IPS-18c (cell line): ENCODE data around the gene FFAR4.
A peak's percentile ranks its signal among the peaks of the same experiment; 100 is the strongest.

Experiments
- H3K4me3 ChIP-seq: 2 replicates; pipeline ENCODE4 v1.7.0; 2013; ENCODE audit warnings: low read depth, mild to moderate bottlenecking, low read length, moderate library complexity; ENCODE audit not compliant: insufficient read depth
- H3K9me3 ChIP-seq: one replicate; pipeline ENCODE4 v1.6.1; 2013; ENCODE audit warnings: mild to moderate bottlenecking, low read length, moderate library complexity; ENCODE audit not compliant: control insufficient read depth, insufficient read depth

FFAR4 gene

GRCh38 chr10:93593254-93593653, 26.8 kb downstream of the FFAR4 start:
- no peak overlapping the region for H3K4me3 ChIP-seq
- H3K9me3 ChIP-seq = no peaks in the 10 kb centered on the region

GRCh38 chr10:93593749-93594148, 27.3 kb downstream of the FFAR4 start:
- H3K9me3 ChIP-seq = no peaks in the 10 kb centered on the region
- H3K4me3 ChIP-seq = no peak overlapping the region

- H3K4me3 ChIP-seq = no peak overlapping the region
- no peaks in the 10 kb centered on the region for H3K9me3 ChIP-seq
These were observed 28.1 kb downstream of the FFAR4 start for GRCh38 chr10:93594518-93594917.

GRCh38 chr10:93595378-93596161, 29.1 kb downstream of the FFAR4 start:
- Histone ChIP-seq H3K9me3 (no peaks in the 10 kb centered on the region), H3K4me3 (no peak overlapping the region)

GRCh38 chr10:93596539-93596938, 30.1 kb downstream of the FFAR4 start:
- H3K4me3 ChIP-seq = no peak overlapping the region
- H3K9me3 ChIP-seq = no peaks in the 10 kb centered on the region

- no peak overlapping the region for H3K4me3 ChIP-seq
- H3K9me3 ChIP-seq = no peaks in the 10 kb centered on the region
These were observed 30.7 kb downstream of the FFAR4 start for GRCh38 chr10:93597075-93597599.

GRCh38 chr10:93598157-93598556, 31.7 kb downstream of the FFAR4 start:
- Histone ChIP-seq H3K4me3 (no peak overlapping the region), H3K9me3 (no peaks in the 10 kb centered on the region)

- no peak overlapping the region for H3K4me3 ChIP-seq
- H3K9me3 ChIP-seq = no peaks in the 10 kb centered on the region
These were observed 32.9 kb downstream of the FFAR4 start for GRCh38 chr10:93599335-93599734.

- Histone ChIP-seq H3K4me3 (no peak overlapping the region), H3K9me3 (no peaks in the 10 kb centered on the region)
These were observed 33.3 kb downstream of the FFAR4 start for GRCh38 chr10:93599778-93600177.

- H3K4me3 ChIP-seq = peak overlapping the region; percentile 34; the same call in 1 of the 2 replicates
- H3K9me3 ChIP-seq = no peaks in the 10 kb centered on the region
These were observed 34.1 kb downstream of the FFAR4 start for GRCh38 chr10:93600446-93601145.

- Histone ChIP-seq H3K9me3 (no peaks in the 10 kb centered on the region), H3K4me3 (peak within 1 kb of the TSS; percentile 57)
These were observed 34.8 kb downstream of the FFAR4 start, which contains the start of gene RBP4 for GRCh38 chr10:93601146-93601773. TSS of gene RBP4 (minus strand) at chr10:93601235. CDS start at chr10:93601028, 207 bp downstream.

- H3K4me3 ChIP-seq = no peak overlapping the region
These were observed 35.3 kb downstream of the FFAR4 start for GRCh38 chr10:93601774-93602162.

GRCh38 chr10:93603023-93603422, 36.6 kb downstream of the FFAR4 start:
- Histone ChIP-seq H3K4me3 (no peak overlapping the region), H3K9me3 (no peaks in the 10 kb centered on the region)

More at GRCh38 chr10:93601774-93602162, 35.3 kb downstream of the FFAR4 start:
- no peaks in the 10 kb centered on the region for H3K9me3 ChIP-seq

GRCh38 chr10:93604146-93604545, 37.7 kb downstream of the FFAR4 start:
- H3K9me3 ChIP-seq = no peaks in the 10 kb centered on the region
- H3K4me3 ChIP-seq = no peak overlapping the region

GRCh38 chr10:93608421-93608820, 42.0 kb downstream of the FFAR4 start:
- no peaks in the 10 kb centered on the region for H3K9me3 ChIP-seq
- no peak overlapping the region for H3K4me3 ChIP-seq

GRCh38 chr10:93612311-93612710, 45.8 kb downstream of the FFAR4 start, which contains the start of gene PDE6C:
TSS of gene PDE6C (plus strand) at chr10:93612537. CDS start at chr10:93612726, 189 bp downstream.
- no peaks in the 10 kb centered on the region for H3K9me3 ChIP-seq
- no peak within 1 kb of the TSS for H3K4me3 ChIP-seq

- H3K4me3 ChIP-seq = no peak overlapping the region
- H3K9me3 ChIP-seq = no peaks in the 10 kb centered on the region
These were observed 46.7 kb downstream of the FFAR4 start for GRCh38 chr10:93613126-93613525.
